WTC11 (cell line): ENCODE results near the gene ZNF787. TPM values are rescaled to one million over a fixed set of nuclear protein-coding genes. Genes with fewer than 3 reads are reported as not detected.

Source experiments
- ATAC-seq: fragments of 200-7000 bp; cut with Tn5 transposase; 2 replicates; pipeline ENCODE4 v1.10.0; 2021; ENCODE audit warnings: mild to moderate bottlenecking, moderate library complexity
- CTCF ChIA-PET: fragments of 300-600 bp; sonication (Branson Sonifier 250); formaldehyde crosslinking; loops from one replicate; lab custom pipeline; 2021; ENCODE audit warnings: antibody characterized with exemption; lab: Charles Lee
- POLR2A ChIA-PET: fragments of 350-600 bp; sonication (Branson Sonifier 250); formaldehyde crosslinking; loops from one replicate; lab custom pipeline; 2021; ENCODE audit warnings: antibody characterized with exemption; lab: Charles Lee
- DNase-seq: peaks from one replicate; pipeline ENCODE4 v3.0.0; 2021; ENCODE audit warnings: low spot score
- H3K27ac Mint-ChIP-seq: 2 replicates; pipeline ENCODE4 v1.8.0; 2021; ENCODE audit warnings: mixed read lengths
- H3K27me3 Mint-ChIP-seq: 2 replicates; pipeline ENCODE4 v1.8.0; 2021; ENCODE audit warnings: low read depth, mild to moderate bottlenecking, moderate library complexity, mixed read lengths
- H3K36me3 Mint-ChIP-seq: 2 replicates; pipeline ENCODE4 v1.8.0; 2021; ENCODE audit warnings: mixed read lengths
- H3K4me1 Mint-ChIP-seq: 2 replicates; pipeline ENCODE4 v1.8.0; 2022; ENCODE audit warnings: mixed read lengths
- H3K4me3 Mint-ChIP-seq: 2 replicates; pipeline ENCODE4 v1.8.0; 2021; ENCODE audit warnings: mild to moderate bottlenecking, moderate library complexity, mixed read lengths
- H3K9me3 Mint-ChIP-seq: 2 replicates; pipeline ENCODE4 v1.8.0; 2021; ENCODE audit warnings: mixed read lengths
- CREB1 ChIP-seq: sonication (generic); formaldehyde crosslinking; IDR thresholded peaks from 2 replicates; pipeline ENCODE4 v1.8.0; 2023; ENCODE audit warnings: mild to moderate bottlenecking, missing genetic modification reagents
- EMX1 ChIP-seq: fragments of 250-450 bp; sonication (Bioruptor Pico); IDR thresholded peaks from 2 replicates; pipeline ENCODE4 v1.8.0; 2021; ENCODE audit warnings: mild to moderate bottlenecking
- ESRRA ChIP-seq: sonication (generic); formaldehyde crosslinking; IDR thresholded peaks from 2 replicates; pipeline ENCODE4 v1.8.1; 2022; ENCODE audit warnings: mild to moderate bottlenecking, missing genetic modification reagents, borderline replicate concordance
- ETV6 ChIP-seq: sonication (generic); formaldehyde crosslinking; IDR thresholded peaks from 2 replicates; pipeline ENCODE4 v1.8.1; 2022; ENCODE audit warnings: mild to moderate bottlenecking, missing genetic modification reagents
- GABPB1 ChIP-seq: sonication (generic); formaldehyde crosslinking; IDR thresholded peaks from 2 replicates; pipeline ENCODE4 v1.8.1; 2023; ENCODE audit warnings: mild to moderate bottlenecking, missing genetic modification reagents
- MXD4 ChIP-seq: fragments of 250-450 bp; sonication (Bioruptor Pico); IDR thresholded peaks from 2 replicates; pipeline ENCODE4 v1.8.0; 2021; ENCODE audit warnings: mild to moderate bottlenecking, moderate library complexity, borderline replicate concordance
- NR2C2 ChIP-seq: sonication (generic); formaldehyde crosslinking; IDR thresholded peaks from 2 replicates; pipeline ENCODE4 v1.8.0; 2022; ENCODE audit warnings: mild to moderate bottlenecking, missing genetic modification reagents
- SMAD4 ChIP-seq: sonication (generic); formaldehyde crosslinking; IDR thresholded peaks from 2 replicates; pipeline ENCODE4 v1.8.0; 2022; ENCODE audit warnings: mild to moderate bottlenecking, missing genetic modification reagents
- SOX15 ChIP-seq: fragments of 250-450 bp; sonication (Bioruptor Pico); IDR thresholded peaks from 2 replicates; pipeline ENCODE4 v1.9.0; 2021; ENCODE audit warnings: mild to moderate bottlenecking
- SP1 ChIP-seq: sonication (generic); formaldehyde crosslinking; conservative IDR thresholded peaks from 2 replicates; pipeline ENCODE4 v1.8.1; 2022; ENCODE audit warnings: missing genetic modification reagents
- TEAD4 ChIP-seq: sonication (generic); formaldehyde crosslinking; IDR thresholded peaks from 2 replicates; pipeline ENCODE4 v1.8.0; 2022; ENCODE audit warnings: mild to moderate bottlenecking, missing genetic modification reagents
- total RNA-seq: library from RNA; stranded (reverse); gene quantifications from 3 replicates; pipeline ENCODE4 v1.2.3, GENCODE V29; 2021
- TF ChIP-seq, protein P1 (sequence below): fragments of 250-450 bp; sonication (Bioruptor Pico); IDR thresholded peaks from 2 replicates; pipeline ENCODE4 v2.1.2; 2022; ENCODE audit warnings: mild to moderate bottlenecking, moderate library complexity
- TF ChIP-seq, protein P2 (sequence below): sonication (generic); formaldehyde crosslinking; IDR thresholded peaks from 2 replicates; pipeline ENCODE4 v1.8.1; 2023; ENCODE audit warnings: mild to moderate bottlenecking, missing genetic modification reagents
- TF ChIP-seq, protein P3 (sequence below): sonication (generic); formaldehyde crosslinking; IDR thresholded peaks from 2 replicates; pipeline ENCODE4 v1.8.1; 2022; ENCODE audit warnings: low read depth, mild to moderate bottlenecking, moderate library complexity, missing genetic modification reagents, borderline replicate concordance
- TF ChIP-seq, protein P4 (sequence below): sonication (generic); formaldehyde crosslinking; IDR thresholded peaks from 2 replicates; pipeline ENCODE4 v1.8.0; 2022; ENCODE audit warnings: mild to moderate bottlenecking, missing genetic modification reagents
- TF ChIP-seq, protein P5 (sequence below): sonication (generic); formaldehyde crosslinking; IDR thresholded peaks from 2 replicates; pipeline ENCODE4 v1.8.0; 2022; ENCODE audit warnings: mild to moderate bottlenecking, missing genetic modification reagents
- TF ChIP-seq, protein P6 (sequence below): sonication (generic); formaldehyde crosslinking; IDR thresholded peaks from 2 replicates; pipeline ENCODE4 v1.8.0; 2022; ENCODE audit warnings: missing genetic modification reagents

The ZNF787 gene
- total RNA-seq, 1 experiment from 2014 or later = 62.9 TPM

DNA sequence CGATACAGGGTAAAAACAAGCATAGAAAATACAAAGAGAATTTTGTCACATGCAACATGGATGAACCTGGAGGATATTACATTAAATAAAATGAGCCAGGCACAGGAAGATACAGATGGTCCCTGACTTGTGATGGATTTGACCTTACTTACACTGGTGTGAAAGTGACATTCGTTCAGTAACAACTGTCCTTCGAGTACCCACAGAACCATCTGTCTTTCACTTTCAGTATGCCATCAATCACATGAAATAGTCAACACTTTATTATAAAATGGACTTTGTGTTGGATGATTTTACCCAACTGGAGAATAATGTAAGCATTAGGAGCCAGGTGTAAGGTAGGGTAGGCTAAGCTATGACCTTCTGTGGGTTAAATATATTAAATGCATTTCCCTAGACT is 51.5 kb downstream of the ZNF787 start:
- H3K9me3 Mint-ChIP-seq = peaks cover 3% of the 10 kb centered on the region

More for the DNA sequence above, 51.5 kb downstream of the ZNF787 start:
- Mint-ChIP-seq H3K27me3 (peaks cover 19% of the 10 kb centered on the region), H3K4me1 (peaks cover 3% of the 10 kb centered on the region; the same call in 1 of the 2 replicates), H3K36me3 (peaks cover 1% of the 10 kb centered on the region; the same call in 1 of the 2 replicates), H3K27ac (no peak overlapping the region), H3K4me3 (no peak overlapping the region)
- DNase-seq (no peak), ATAC-seq (no peak)
- ChIA-PET CTCF (interaction anchor here (1.4 kb wide), 1 partner anchor 11 kb away, joined by 4 read pairs; no protein-coding TSS in a partner anchor), POLR2A (no interaction called here)
- TF ChIP-seq SOX15 (CRISPR knock-in tag) = no peak
- TF ChIP-seq CREB1 = no peak
- TF ChIP-seq, protein P1, sequence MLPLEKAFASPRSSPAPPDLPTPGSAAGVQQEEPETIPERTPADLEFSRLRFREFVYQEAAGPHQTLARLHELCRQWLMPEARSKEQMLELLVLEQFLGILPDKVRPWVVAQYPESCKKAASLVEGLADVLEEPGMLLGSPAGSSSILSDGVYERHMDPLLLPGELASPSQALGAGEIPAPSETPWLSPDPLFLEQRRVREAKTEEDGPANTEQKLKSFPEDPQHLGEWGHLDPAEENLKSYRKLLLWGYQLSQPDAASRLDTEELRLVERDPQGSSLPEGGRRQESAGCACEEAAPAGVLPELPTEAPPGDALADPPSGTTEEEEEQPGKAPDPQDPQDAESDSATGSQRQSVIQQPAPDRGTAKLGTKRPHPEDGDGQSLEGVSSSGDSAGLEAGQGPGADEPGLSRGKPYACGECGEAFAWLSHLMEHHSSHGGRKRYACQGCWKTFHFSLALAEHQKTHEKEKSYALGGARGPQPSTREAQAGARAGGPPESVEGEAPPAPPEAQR = no peak
- TF ChIP-seq, protein P2, sequence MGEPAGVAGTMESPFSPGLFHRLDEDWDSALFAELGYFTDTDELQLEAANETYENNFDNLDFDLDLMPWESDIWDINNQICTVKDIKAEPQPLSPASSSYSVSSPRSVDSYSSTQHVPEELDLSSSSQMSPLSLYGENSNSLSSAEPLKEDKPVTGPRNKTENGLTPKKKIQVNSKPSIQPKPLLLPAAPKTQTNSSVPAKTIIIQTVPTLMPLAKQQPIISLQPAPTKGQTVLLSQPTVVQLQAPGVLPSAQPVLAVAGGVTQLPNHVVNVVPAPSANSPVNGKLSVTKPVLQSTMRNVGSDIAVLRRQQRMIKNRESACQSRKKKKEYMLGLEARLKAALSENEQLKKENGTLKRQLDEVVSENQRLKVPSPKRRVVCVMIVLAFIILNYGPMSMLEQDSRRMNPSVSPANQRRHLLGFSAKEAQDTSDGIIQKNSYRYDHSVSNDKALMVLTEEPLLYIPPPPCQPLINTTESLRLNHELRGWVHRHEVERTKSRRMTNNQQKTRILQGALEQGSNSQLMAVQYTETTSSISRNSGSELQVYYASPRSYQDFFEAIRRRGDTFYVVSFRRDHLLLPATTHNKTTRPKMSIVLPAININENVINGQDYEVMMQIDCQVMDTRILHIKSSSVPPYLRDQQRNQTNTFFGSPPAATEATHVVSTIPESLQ (CRISPR knock-in tag) = no peak
- no peak for TF ChIP-seq SP1 (CRISPR knock-in tag)
- no peak for TF ChIP-seq GABPB1 (CRISPR knock-in tag)
- TF ChIP-seq ESRRA = no peak
- no peak for TF ChIP-seq NR2C2 (CRISPR knock-in tag)
- TF ChIP-seq, protein P3, sequence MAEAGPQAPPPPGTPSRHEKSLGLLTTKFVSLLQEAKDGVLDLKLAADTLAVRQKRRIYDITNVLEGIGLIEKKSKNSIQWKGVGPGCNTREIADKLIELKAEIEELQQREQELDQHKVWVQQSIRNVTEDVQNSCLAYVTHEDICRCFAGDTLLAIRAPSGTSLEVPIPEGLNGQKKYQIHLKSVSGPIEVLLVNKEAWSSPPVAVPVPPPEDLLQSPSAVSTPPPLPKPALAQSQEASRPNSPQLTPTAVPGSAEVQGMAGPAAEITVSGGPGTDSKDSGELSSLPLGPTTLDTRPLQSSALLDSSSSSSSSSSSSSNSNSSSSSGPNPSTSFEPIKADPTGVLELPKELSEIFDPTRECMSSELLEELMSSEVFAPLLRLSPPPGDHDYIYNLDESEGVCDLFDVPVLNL = no peak
- TF ChIP-seq MXD4 (CRISPR knock-in tag) = no peak
- TF ChIP-seq, protein P4, sequence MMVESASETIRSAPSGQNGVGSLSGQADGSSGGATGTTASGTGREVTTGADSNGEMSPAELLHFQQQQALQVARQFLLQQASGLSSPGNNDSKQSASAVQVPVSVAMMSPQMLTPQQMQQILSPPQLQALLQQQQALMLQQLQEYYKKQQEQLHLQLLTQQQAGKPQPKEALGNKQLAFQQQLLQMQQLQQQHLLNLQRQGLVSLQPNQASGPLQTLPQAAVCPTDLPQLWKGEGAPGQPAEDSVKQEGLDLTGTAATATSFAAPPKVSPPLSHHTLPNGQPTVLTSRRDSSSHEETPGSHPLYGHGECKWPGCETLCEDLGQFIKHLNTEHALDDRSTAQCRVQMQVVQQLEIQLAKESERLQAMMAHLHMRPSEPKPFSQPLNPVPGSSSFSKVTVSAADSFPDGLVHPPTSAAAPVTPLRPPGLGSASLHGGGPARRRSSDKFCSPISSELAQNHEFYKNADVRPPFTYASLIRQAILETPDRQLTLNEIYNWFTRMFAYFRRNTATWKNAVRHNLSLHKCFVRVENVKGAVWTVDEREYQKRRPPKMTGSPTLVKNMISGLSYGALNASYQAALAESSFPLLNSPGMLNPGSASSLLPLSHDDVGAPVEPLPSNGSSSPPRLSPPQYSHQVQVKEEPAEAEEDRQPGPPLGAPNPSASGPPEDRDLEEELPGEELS (CRISPR knock-in tag) = no peak
- no peak for TF ChIP-seq TEAD4 (CRISPR knock-in tag)
- TF ChIP-seq, protein P5, sequence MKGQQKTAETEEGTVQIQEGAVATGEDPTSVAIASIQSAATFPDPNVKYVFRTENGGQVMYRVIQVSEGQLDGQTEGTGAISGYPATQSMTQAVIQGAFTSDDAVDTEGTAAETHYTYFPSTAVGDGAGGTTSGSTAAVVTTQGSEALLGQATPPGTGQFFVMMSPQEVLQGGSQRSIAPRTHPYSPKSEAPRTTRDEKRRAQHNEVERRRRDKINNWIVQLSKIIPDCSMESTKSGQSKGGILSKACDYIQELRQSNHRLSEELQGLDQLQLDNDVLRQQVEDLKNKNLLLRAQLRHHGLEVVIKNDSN (CRISPR knock-in tag) = no peak
- TF ChIP-seq EMX1 (CRISPR knock-in tag) = no peak
- TF ChIP-seq SMAD4 (CRISPR knock-in tag) = no peak
- TF ChIP-seq, protein P6, sequence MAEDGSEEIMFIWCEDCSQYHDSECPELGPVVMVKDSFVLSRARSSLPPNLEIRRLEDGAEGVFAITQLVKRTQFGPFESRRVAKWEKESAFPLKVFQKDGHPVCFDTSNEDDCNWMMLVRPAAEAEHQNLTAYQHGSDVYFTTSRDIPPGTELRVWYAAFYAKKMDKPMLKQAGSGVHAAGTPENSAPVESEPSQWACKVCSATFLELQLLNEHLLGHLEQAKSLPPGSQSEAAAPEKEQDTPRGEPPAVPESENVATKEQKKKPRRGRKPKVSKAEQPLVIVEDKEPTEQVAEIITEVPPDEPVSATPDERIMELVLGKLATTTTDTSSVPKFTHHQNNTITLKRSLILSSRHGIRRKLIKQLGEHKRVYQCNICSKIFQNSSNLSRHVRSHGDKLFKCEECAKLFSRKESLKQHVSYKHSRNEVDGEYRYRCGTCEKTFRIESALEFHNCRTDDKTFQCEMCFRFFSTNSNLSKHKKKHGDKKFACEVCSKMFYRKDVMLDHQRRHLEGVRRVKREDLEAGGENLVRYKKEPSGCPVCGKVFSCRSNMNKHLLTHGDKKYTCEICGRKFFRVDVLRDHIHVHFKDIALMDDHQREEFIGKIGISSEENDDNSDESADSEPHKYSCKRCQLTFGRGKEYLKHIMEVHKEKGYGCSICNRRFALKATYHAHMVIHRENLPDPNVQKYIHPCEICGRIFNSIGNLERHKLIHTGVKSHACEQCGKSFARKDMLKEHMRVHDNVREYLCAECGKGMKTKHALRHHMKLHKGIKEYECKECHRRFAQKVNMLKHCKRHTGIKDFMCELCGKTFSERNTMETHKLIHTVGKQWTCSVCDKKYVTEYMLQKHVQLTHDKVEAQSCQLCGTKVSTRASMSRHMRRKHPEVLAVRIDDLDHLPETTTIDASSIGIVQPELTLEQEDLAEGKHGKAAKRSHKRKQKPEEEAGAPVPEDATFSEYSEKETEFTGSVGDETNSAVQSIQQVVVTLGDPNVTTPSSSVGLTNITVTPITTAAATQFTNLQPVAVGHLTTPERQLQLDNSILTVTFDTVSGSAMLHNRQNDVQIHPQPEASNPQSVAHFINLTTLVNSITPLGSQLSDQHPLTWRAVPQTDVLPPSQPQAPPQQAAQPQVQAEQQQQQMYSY (CRISPR knock-in tag) = no peak
- TF ChIP-seq ETV6 = no peak
